Keratinocyte (primary cell): Measurements from ENCODE around the gene EEF1AKMT1. TPM values are rescaled to one million over a fixed set of nuclear protein-coding genes. Genes with fewer than 3 reads are reported as not detected.

ENCODE experiments used
- DNase-seq: peaks from one replicate; pipeline ENCODE4 v3.0.0-alpha.2; 2011; ENCODE audit warnings: low read depth, missing footprints, low spot score
- FAIRE-seq: peaks from 2 replicates; lab custom pipeline; 2011; peaks lifted over from hg19 to GRCh38; lab: Jason Lieb, UNC
- H2AFZ ChIP-seq: 2 replicates; pipeline ENCODE4 v1.6.0; 2012; ENCODE audit warnings: low read length, control low read depth, inconsistent platforms; ENCODE audit not compliant: control insufficient read depth
- H3K27ac ChIP-seq: 2 replicates; pipeline ENCODE4 v1.5.1; 2011; ENCODE audit warnings: low read length; ENCODE audit not compliant: control insufficient read depth, insufficient read depth
- H3K27me3 ChIP-seq: 3 replicates; pipeline ENCODE4 v1.6.0; 2011; ENCODE audit warnings: low read length; ENCODE audit not compliant: control insufficient read depth, insufficient read depth; ENCODE audit errors: extremely low read depth
- H3K36me3 ChIP-seq, 2 experiments: 2 replicates in 1 of 2; 3 replicates in 1 of 2; pipeline ENCODE4 v1.5.1; 2011; ENCODE audit warnings: low read length in 2 of 2, mild to moderate bottlenecking in 1 of 2; ENCODE audit not compliant: control insufficient read depth in 2 of 2, insufficient read depth in 2 of 2; ENCODE audit errors: extremely low read depth in 1 of 2
- H3K4me1 ChIP-seq: 3 replicates; pipeline ENCODE4 v1.5.1; 2011; ENCODE audit warnings: low read length; ENCODE audit not compliant: control insufficient read depth, insufficient read depth; ENCODE audit errors: extremely low read depth
- H3K4me2 ChIP-seq: 3 replicates; pipeline ENCODE4 v1.6.0; 2011; ENCODE audit warnings: low read depth, low read length; ENCODE audit not compliant: control insufficient read depth, insufficient read depth; ENCODE audit errors: extremely low read depth
- H3K4me3 ChIP-seq, 3 experiments: fragments of 200-600 bp in 1 of 3; sonication (generic) in 1 of 3; 2 replicates in 2 of 3; 3 replicates in 1 of 3; pipeline ENCODE4 v1.5.1; 2011 to 2016; ENCODE audit warnings: low read length in 3 of 3, mild to moderate bottlenecking in 3 of 3, control low read depth in 2 of 3, inconsistent platforms in 1 of 3, low read depth in 1 of 3, mixed read lengths in 1 of 3, mixed run types in 1 of 3, moderate library complexity in 1 of 3; ENCODE audit not compliant: control insufficient read depth in 2 of 3, insufficient read depth in 2 of 3; ENCODE audit errors: extremely low read depth in 1 of 3
- H3K79me2 ChIP-seq: 2 replicates; pipeline ENCODE4 v1.6.0; 2012; ENCODE audit warnings: low read length; ENCODE audit not compliant: control insufficient read depth, insufficient read depth
- H3K9ac ChIP-seq: 3 replicates; pipeline ENCODE4 v1.6.0; 2011; ENCODE audit warnings: low read length; ENCODE audit not compliant: control insufficient read depth, insufficient read depth; ENCODE audit errors: extremely low read depth
- H3K9me1 ChIP-seq: 3 replicates; pipeline ENCODE4 v1.6.0; 2011; ENCODE audit warnings: low read length; ENCODE audit not compliant: control insufficient read depth, insufficient read depth; ENCODE audit errors: extremely low read depth
- H3K9me3 ChIP-seq: 2 replicates; pipeline ENCODE4 v1.5.1; 2012; ENCODE audit warnings: low read depth, low read length; ENCODE audit not compliant: control insufficient read depth
- H4K20me1 ChIP-seq: 3 replicates; pipeline ENCODE4 v1.6.0; 2011; ENCODE audit warnings: low read length; ENCODE audit not compliant: control insufficient read depth, insufficient read depth; ENCODE audit errors: extremely low read depth
- CTCF ChIP-seq, 3 experiments: IDR thresholded peaks in 1 of 3; conservative IDR thresholded peaks in 1 of 3; optimal IDR thresholded peaks in 1 of 3; 2 replicates in 2 of 3; 3 replicates in 1 of 3; pipeline versions ENCODE3 to v1.5.1; 2011; ENCODE audit warnings: low read length in 3 of 3, mild to moderate bottlenecking in 3 of 3, moderate library complexity in 2 of 3, control low read depth in 1 of 3, inconsistent platforms in 1 of 3; ENCODE audit not compliant: insufficient read depth in 2 of 3; ENCODE audit errors: extremely low read depth in 1 of 3
- EZH2 ChIP-seq: IDR thresholded peaks from one replicate; pipeline ENCODE4 v1.6.1; 2012; ENCODE audit warnings: inconsistent platforms, mild to moderate bottlenecking, low read length, moderate library complexity
- dilution Hi-C: fragments of 300-500 bp; cut with MboI; formaldehyde crosslinking; loops from one replicate; pipeline ENCODE4 v1.7.0; 2020; ENCODE audit warnings: low sequenced_read_pairs; ENCODE audit not compliant: extremely low pct_ligation_motif_present
- polyA plus RNA-seq, 5 experiments: library from polyadenylated mRNA; depleted of rRNA in 3 of 5; stranded (reverse) in 3 of 5; stranded (forward) in 1 of 5; unstranded in 1 of 5; fragments of >200 nt; gene quantifications; 1 replicate in 1 of 5; 2 replicates in 3 of 5; 3 replicates in 1 of 5; pipeline versions ENCODE4 v1.2.1 to v1.2.3, GENCODE V29; 2011 to 2012; ENCODE audit warnings: missing spikeins in 2 of 5, low read depth in 1 of 5, low replicate concordance in 1 of 5

Gene EEF1AKMT1
- polyA plus RNA-seq, 1 donor (not counting 4 experiments of a cell fraction or from before 2014, with no cell fraction given) = 10.1 TPM

DNA sequence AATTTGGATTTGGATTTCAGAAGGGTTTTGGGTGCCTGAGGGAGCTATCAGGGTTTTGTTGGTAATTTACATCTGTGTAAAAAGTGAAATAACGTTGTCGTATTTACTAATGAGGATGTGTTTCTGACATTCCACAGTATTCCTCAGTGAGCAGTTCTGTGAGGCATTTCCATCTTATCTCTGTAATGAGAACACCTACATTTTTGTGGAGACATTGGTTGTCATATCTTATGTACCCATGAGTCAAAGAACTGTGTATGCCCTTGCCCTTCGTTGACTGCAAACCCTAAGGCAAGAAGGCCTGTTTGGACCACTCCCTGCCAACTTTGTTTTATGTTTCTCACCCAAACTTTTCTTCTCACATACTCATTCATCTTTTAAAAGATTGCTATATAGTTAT, 84.5 kb downstream of the EEF1AKMT1 start:
- no peaks in the 10 kb centered on the region for H3K4me1 ChIP-seq
- H3K4me2 ChIP-seq = no peak overlapping the region
- no peak overlapping the region for H3K9ac ChIP-seq
- H3K9me1 ChIP-seq = no peaks in the 10 kb centered on the region
- no peaks in the 10 kb centered on the region for H3K9me3 ChIP-seq
- H3K27me3 ChIP-seq = no peaks in the 10 kb centered on the region
- DNase-seq (no peak), FAIRE-seq (no peak)
- no peak overlapping the region for H3K27ac ChIP-seq
- peaks cover 4% of the 10 kb centered on the region for H4K20me1 ChIP-seq
- no peaks in the 10 kb centered on the region for H3K36me3 ChIP-seq
- TF ChIP-seq EZH2 (no peak), CTCF (optimal IDR thresholded peaks at IDR 0.05 in 1 of 3, IDR thresholded peaks at IDR 0.05 in 1 of 3, conservative IDR thresholded peaks at IDR 0.05 in 1 of 3; ENCODE audit: extremely low read depth in 1 of 3, insufficient read depth in 2 of 3, low read length in 3 of 3) (no peak)
- dilution Hi-C loops = no loop called here
- H2AFZ ChIP-seq = no peak overlapping the region
- no peak overlapping the region for H3K4me3 ChIP-seq
- no peaks in the 10 kb centered on the region for H3K79me2 ChIP-seq

GRCh38 chr13:20686863-20687579, 86.7 kb downstream of the EEF1AKMT1 start:
- dilution Hi-C loops = no loop called here
- Histone ChIP-seq H3K9ac (no peak overlapping the region), H3K4me3 (no peak overlapping the region), H4K20me1 (no peaks in the 10 kb centered on the region), H3K9me3 (no peaks in the 10 kb centered on the region), H3K36me3 (no peaks in the 10 kb centered on the region), H3K4me2 (no peak overlapping the region), H3K27ac (no peak overlapping the region), H3K4me1 (no peaks in the 10 kb centered on the region), H3K9me1 (no peaks in the 10 kb centered on the region), H2AFZ (no peak overlapping the region), H3K79me2 (no peaks in the 10 kb centered on the region), H3K27me3 (no peaks in the 10 kb centered on the region)
- FAIRE-seq (no peak), DNase-seq (no peak)
- TF ChIP-seq EZH2 (no peak), CTCF (optimal IDR thresholded peaks at IDR 0.05 in 1 of 3, IDR thresholded peaks at IDR 0.05 in 1 of 3, conservative IDR thresholded peaks at IDR 0.05 in 1 of 3; ENCODE audit: extremely low read depth in 1 of 3, insufficient read depth in 2 of 3, low read length in 3 of 3) (no peak)
